HEK293 (cell line): ENCODE measurements around the gene CAPRIN1.

Experiments
- CTCF ChIA-PET: fragments of 350-600 bp; formaldehyde crosslinking; extraction: SDS; loops from one replicate; lab custom pipeline; 2021; ENCODE audit warnings: antibody characterized with exemption; lab: Yijun Ruan, JAX
- POLR2A ChIA-PET: fragments of 300-600 bp; formaldehyde crosslinking; extraction: SDS; loops from one replicate; lab custom pipeline; 2020; ENCODE audit warnings: antibody characterized with exemption, inconsistent platforms; lab: Yijun Ruan, JAX
- H3K27ac ChIP-seq: fragments of 200-500 bp; sonication (Bioruptor generic); 2 replicates; pipeline ENCODE4 v1.5.1; 2014; ENCODE audit warnings: low read depth, low read length, control low read depth, inconsistent platforms; ENCODE audit errors: extremely low read depth
- H3K36me3 ChIP-seq, 2 experiments: fragments of 200-500 bp in 1 of 2; sonication (Bioruptor generic) in 1 of 2; 1 replicate in 1 of 2; 2 replicates in 1 of 2; pipeline ENCODE4 v1.5.1; 2014 to 2017; ENCODE audit warnings: inconsistent platforms in 2 of 2, low read length in 2 of 2; ENCODE audit not compliant: control insufficient read depth in 2 of 2, insufficient read depth in 1 of 2
- H3K4me1 ChIP-seq: fragments of 200-500 bp; sonication (Bioruptor generic); 2 replicates; pipeline ENCODE4 v1.5.1; 2014; ENCODE audit warnings: mild to moderate bottlenecking, low read length, inconsistent platforms; ENCODE audit not compliant: control insufficient read depth, insufficient read depth
- H3K4me3 ChIP-seq: 2 replicates; pipeline ENCODE4 v1.5.1; 2011; ENCODE audit warnings: low read depth, mild to moderate bottlenecking, control low read depth, low read length, moderate library complexity
- H3K9me3 ChIP-seq: fragments of 200-500 bp; sonication (Bioruptor generic); 2 replicates; pipeline ENCODE4 v1.5.1; 2014; ENCODE audit warnings: low read depth, low read length, inconsistent platforms; ENCODE audit not compliant: control insufficient read depth, insufficient read depth
- BCL11A ChIP-seq: fragments of 450-650 bp; formaldehyde crosslinking; IDR thresholded peaks from 2 replicates; pipeline ENCODE4 v1.5.1; 2016; ENCODE audit warnings: low read depth, missing biosample characterization, missing genetic modification characterization
- EGR2 ChIP-seq: fragments of 450-650 bp; formaldehyde crosslinking; IDR thresholded peaks from 2 replicates; pipeline ENCODE4 v1.5.1; 2016; ENCODE audit warnings: low read depth, missing biosample characterization, missing genetic modification characterization
- ELK4 ChIP-seq: IDR thresholded peaks from 2 replicates; pipeline ENCODE4 v1.6.1; 2011; ENCODE audit warnings: mild to moderate bottlenecking, low read depth, low read length, borderline replicate concordance
- FEZF1 ChIP-seq: fragments of 450-650 bp; formaldehyde crosslinking; IDR thresholded peaks from 2 replicates; pipeline ENCODE4 v1.5.1; 2016; ENCODE audit warnings: missing biosample characterization, missing genetic modification characterization
- GLI4 ChIP-seq: fragments of 450-650 bp; formaldehyde crosslinking; IDR thresholded peaks from 2 replicates; pipeline ENCODE4 v1.5.1; 2016; ENCODE audit warnings: missing biosample characterization, missing genetic modification characterization
- KLF9 ChIP-seq: fragments of 450-650 bp; formaldehyde crosslinking; IDR thresholded peaks from 2 replicates; pipeline ENCODE4 v1.5.1; 2016; ENCODE audit warnings: missing biosample characterization, missing genetic modification characterization, low read depth
- ZBTB21 ChIP-seq: fragments of 450-650 bp; formaldehyde crosslinking; IDR thresholded peaks from 2 replicates; pipeline ENCODE4 v1.5.1; 2017; ENCODE audit warnings: missing biosample characterization, missing genetic modification characterization
- ZBTB48 ChIP-seq: fragments of 450-650 bp; formaldehyde crosslinking; IDR thresholded peaks from 2 replicates; pipeline ENCODE4 v1.5.1; 2016; ENCODE audit warnings: missing biosample characterization, missing genetic modification characterization
- ZEB2 ChIP-seq: fragments of 450-650 bp; formaldehyde crosslinking; IDR thresholded peaks from 2 replicates; pipeline ENCODE4 v1.5.1; 2016; ENCODE audit warnings: missing biosample characterization, missing genetic modification characterization
- ZFP69B ChIP-seq: fragments of 450-650 bp; formaldehyde crosslinking; IDR thresholded peaks from 2 replicates; pipeline ENCODE4 v1.5.1; 2016; ENCODE audit warnings: missing biosample characterization, missing genetic modification characterization
- ZNF169 ChIP-seq: fragments of 450-650 bp; formaldehyde crosslinking; IDR thresholded peaks from 2 replicates; pipeline ENCODE4 v1.5.1; 2016; ENCODE audit warnings: missing biosample characterization, missing genetic modification characterization
- ZNF174 ChIP-seq: fragments of 450-650 bp; formaldehyde crosslinking; IDR thresholded peaks from 2 replicates; pipeline ENCODE4 v1.5.0; 2017; ENCODE audit warnings: missing biosample characterization, mild to moderate bottlenecking, missing genetic modification characterization
- ZNF24 ChIP-seq: fragments of 450-650 bp; formaldehyde crosslinking; IDR thresholded peaks from 2 replicates; pipeline ENCODE4 v1.5.1; 2016; ENCODE audit warnings: missing biosample characterization, missing genetic modification characterization
- ZNF311 ChIP-seq: fragments of 450-650 bp; formaldehyde crosslinking; IDR thresholded peaks from 2 replicates; pipeline ENCODE4 v1.5.1; 2017; ENCODE audit warnings: missing biosample characterization, missing genetic modification characterization, borderline replicate concordance
- ZNF391 ChIP-seq: fragments of 450-650 bp; formaldehyde crosslinking; IDR thresholded peaks from 2 replicates; pipeline ENCODE4 v1.5.1; 2016; ENCODE audit warnings: low read depth, missing biosample characterization, missing genetic modification characterization, borderline replicate concordance
- ZNF48 ChIP-seq: fragments of 450-650 bp; formaldehyde crosslinking; IDR thresholded peaks from 2 replicates; pipeline ENCODE4 v1.5.1; 2016; ENCODE audit warnings: missing biosample characterization, missing genetic modification characterization
- ZNF518A ChIP-seq: fragments of 450-650 bp; formaldehyde crosslinking; conservative IDR thresholded peaks from 2 replicates; pipeline ENCODE4 v1.5.1; 2016; ENCODE audit warnings: low read depth, missing biosample characterization, missing genetic modification characterization
- ZNF623 ChIP-seq: fragments of 450-650 bp; formaldehyde crosslinking; IDR thresholded peaks from 2 replicates; pipeline ENCODE4 v1.5.1; 2016; ENCODE audit warnings: missing biosample characterization, missing genetic modification characterization
- ZNF791 ChIP-seq: fragments of 450-650 bp; formaldehyde crosslinking; IDR thresholded peaks from 2 replicates; pipeline ENCODE4 v1.5.1; 2016; ENCODE audit warnings: missing biosample characterization, missing genetic modification characterization
- TF ChIP-seq, protein P1 (sequence below): fragments of 450-650 bp; formaldehyde crosslinking; conservative IDR thresholded peaks from 2 replicates; pipeline ENCODE4 v1.5.1; 2016; ENCODE audit warnings: low read depth, missing biosample characterization, missing genetic modification characterization

The CAPRIN1 gene

GRCh38 chr11:34114014-34114413 lies 62.5 kb downstream of the CAPRIN1 start:
- CTCF ChIA-PET = no interaction called here
- H3K36me3 ChIP-seq = peaks cover 23 to 95% of the 10 kb centered on the region in 2 experiments
- H3K9me3 ChIP-seq = no peaks in the 10 kb centered on the region
- no peaks in the 10 kb centered on the region for H3K4me1 ChIP-seq
- POLR2A ChIA-PET = interaction anchor here (1.4 kb wide), 1 partner anchor 9 kb away, joined by 3 read pairs; the partner anchor contains the start of gene NAT10
- H3K4me3 ChIP-seq = no peak overlapping the region
- TF ChIP-seq KLF9 (tag by site-specific recombination) (no peak), EGR2 (tag by site-specific recombination) (no peak), ZNF623 (tag by site-specific recombination) (no peak), ZNF48 (tag by site-specific recombination) (no peak), ZNF391 (tag by site-specific recombination) (no peak), ZNF791 (tag by site-specific recombination) (no peak), ZNF311 (no peak), ZEB2 (no peak), ELK4 (no peak), ZBTB48 (tag by site-specific recombination) (no peak)
- TF ChIP-seq, protein P1, sequence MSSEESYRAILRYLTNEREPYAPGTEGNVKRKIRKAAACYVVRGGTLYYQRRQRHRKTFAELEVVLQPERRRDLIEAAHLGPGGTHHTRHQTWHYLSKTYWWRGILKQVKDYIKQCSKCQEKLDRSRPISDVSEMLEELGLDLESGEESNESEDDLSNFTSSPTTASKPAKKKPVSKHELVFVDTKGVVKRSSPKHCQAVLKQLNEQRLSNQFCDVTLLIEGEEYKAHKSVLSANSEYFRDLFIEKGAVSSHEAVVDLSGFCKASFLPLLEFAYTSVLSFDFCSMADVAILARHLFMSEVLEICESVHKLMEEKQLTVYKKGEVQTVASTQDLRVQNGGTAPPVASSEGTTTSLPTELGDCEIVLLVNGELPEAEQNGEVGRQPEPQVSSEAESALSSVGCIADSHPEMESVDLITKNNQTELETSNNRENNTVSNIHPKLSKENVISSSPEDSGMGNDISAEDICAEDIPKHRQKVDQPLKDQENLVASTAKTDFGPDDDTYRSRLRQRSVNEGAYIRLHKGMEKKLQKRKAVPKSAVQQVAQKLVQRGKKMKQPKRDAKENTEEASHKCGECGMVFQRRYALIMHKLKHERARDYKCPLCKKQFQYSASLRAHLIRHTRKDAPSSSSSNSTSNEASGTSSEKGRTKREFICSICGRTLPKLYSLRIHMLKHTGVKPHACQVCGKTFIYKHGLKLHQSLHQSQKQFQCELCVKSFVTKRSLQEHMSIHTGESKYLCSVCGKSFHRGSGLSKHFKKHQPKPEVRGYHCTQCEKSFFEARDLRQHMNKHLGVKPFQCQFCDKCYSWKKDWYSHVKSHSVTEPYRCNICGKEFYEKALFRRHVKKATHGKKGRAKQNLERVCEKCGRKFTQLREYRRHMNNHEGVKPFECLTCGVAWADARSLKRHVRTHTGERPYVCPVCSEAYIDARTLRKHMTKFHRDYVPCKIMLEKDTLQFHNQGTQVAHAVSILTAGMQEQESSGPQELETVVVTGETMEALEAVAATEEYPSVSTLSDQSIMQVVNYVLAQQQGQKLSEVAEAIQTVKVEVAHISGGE (tag by site-specific recombination) = no peak
- no peak overlapping the region for H3K27ac ChIP-seq

DNA sequence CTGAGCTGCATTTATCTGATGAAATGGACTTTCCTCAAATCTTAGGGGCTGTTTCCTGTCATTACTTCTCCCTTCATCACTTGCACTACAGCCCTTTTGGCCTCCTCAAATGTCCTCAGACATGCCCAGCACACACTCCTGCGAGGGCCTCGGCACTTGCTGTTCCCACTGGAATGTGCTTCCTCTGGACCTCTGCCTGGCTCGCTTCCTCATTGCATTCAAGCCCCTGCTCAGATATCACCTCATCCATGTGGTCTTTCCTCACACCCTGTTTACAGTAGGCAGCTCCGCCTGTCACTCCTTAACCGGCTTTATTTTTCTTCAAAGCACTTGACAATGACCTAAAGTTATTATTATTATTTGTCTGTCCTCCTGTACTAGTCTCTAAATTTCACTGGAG lies 62.9 kb downstream of the CAPRIN1 start:
- H3K36me3 ChIP-seq = peaks cover 23 to 95% of the 10 kb centered on the region in 2 experiments
- H3K4me3 ChIP-seq = no peak overlapping the region
- POLR2A ChIA-PET = interaction anchor here (1.4 kb wide), 1 partner anchor 9 kb away, joined by 3 read pairs; the partner anchor contains the start of gene NAT10
- CTCF ChIA-PET = no interaction called here
- TF ChIP-seq ZNF169 (tag by site-specific recombination) (no peak), GLI4 (tag by site-specific recombination) (no peak)
- H3K9me3 ChIP-seq = no peaks in the 10 kb centered on the region
- no peak overlapping the region for H3K27ac ChIP-seq
- H3K4me1 ChIP-seq = no peaks in the 10 kb centered on the region

GRCh38 chr11:34120651-34121050 lies 69.1 kb downstream of the CAPRIN1 start:
- POLR2A ChIA-PET = no interaction called here
- H3K4me1 ChIP-seq = 0 out of 2 replicates have a peak, but pooled peaks cover 2% of the 10 kb centered on the region
- no peak overlapping the region for H3K27ac ChIP-seq
- TF ChIP-seq ZFP69B (tag by site-specific recombination) (no peak), ZNF174 (tag by site-specific recombination) (no peak), ZBTB21 (tag by site-specific recombination) (no peak), ZNF24 (tag by site-specific recombination) (no peak), ZNF518A (no peak), FEZF1 (tag by site-specific recombination) (no peak), BCL11A (tag by site-specific recombination) (no peak)

More at GRCh38 chr11:34120651-34121050, 69.1 kb downstream of the CAPRIN1 start:
- H3K9me3 ChIP-seq = no peaks in the 10 kb centered on the region
- H3K4me3 ChIP-seq = no peak overlapping the region
- peaks cover 15 to 92% of the 10 kb centered on the region in 2 experiments; a peak in 2 of 3 replicates for H3K36me3 ChIP-seq
- CTCF ChIA-PET = no interaction called here
